SK-N-SH (cell line): ENCODE data around the gene BRWD1. TPM values are rescaled to one million over a fixed set of nuclear protein-coding genes. Genes with fewer than 3 reads are reported as not detected.

ENCODE experiments used
- CTCF ChIA-PET: fragments of 300-600, 350-600 bp; formaldehyde crosslinking; extraction: SDS; loops from one replicate; lab custom pipeline; 2021; lab: Yijun Ruan, JAX
- POLR2A ChIA-PET: fragments of 350-600 bp; sonication (Branson Sonifier 250); formaldehyde crosslinking; extraction: SDS; loops from one replicate; lab custom pipeline; 2020; ENCODE audit warnings: antibody characterized with exemption, inconsistent platforms; lab: Yijun Ruan, JAX
- DNase-seq: peaks from one replicate; pipeline ENCODE4 v3.0.0; 2012
- H2AFZ ChIP-seq: fragments of 200-600 bp; sonication (generic); 2 replicates; pipeline ENCODE4 v1.8.1; 2016; ENCODE audit warnings: antibody characterized with exemption, mild to moderate bottlenecking, low read depth
- H3F3A ChIP-seq: fragments of 200-600 bp; sonication (generic); replicated peaks from 2 replicates; pipeline ENCODE3; 2016; ENCODE audit warnings: antibody characterized with exemption, mild to moderate bottlenecking; ENCODE audit not compliant: insufficient read depth
- H3K27ac ChIP-seq, 2 experiments: fragments of 200-500 bp in 1 of 2; fragments of 200-600 bp in 1 of 2; sonication (Bioruptor generic) in 1 of 2; sonication (generic), shearing (Covaris generic) in 1 of 2; 2 replicates each; pipeline versions ENCODE4 v1.5.1 to v1.6.1; 2014 to 2016; ENCODE audit warnings: low read depth in 2 of 2, inconsistent platforms in 1 of 2, low read length in 1 of 2, mild to moderate bottlenecking in 1 of 2, mixed read lengths in 1 of 2
- H3K27me3 ChIP-seq: fragments of 200-600 bp; sonication (generic), shearing (Covaris generic); 2 replicates; pipeline ENCODE4 v1.6.1; 2016; ENCODE audit warnings: mixed run types; ENCODE audit not compliant: insufficient read depth
- H3K36me3 ChIP-seq, 2 experiments: fragments of 200-500 bp in 1 of 2; fragments of 200-600 bp in 1 of 2; sonication (Bioruptor generic) in 1 of 2; sonication (generic) in 1 of 2; replicated peaks in 1 of 2; 2 replicates each; pipeline versions ENCODE3 to v1.5.1; 2014 to 2016; ENCODE audit warnings: low read length in 1 of 2, mild to moderate bottlenecking in 1 of 2; ENCODE audit not compliant: insufficient read depth in 2 of 2, control insufficient read depth in 1 of 2
- H3K4me1 ChIP-seq, 2 experiments: fragments of 200-500 bp in 1 of 2; fragments of 200-600 bp in 1 of 2; sonication (Bioruptor generic) in 1 of 2; sonication (generic), shearing (Covaris generic) in 1 of 2; 2 replicates each; pipeline versions ENCODE4 v1.5.1 to v1.6.1; 2014 to 2016; ENCODE audit warnings: low read depth in 1 of 2, low read length in 1 of 2, mixed run types in 1 of 2; ENCODE audit not compliant: insufficient read depth in 2 of 2, control insufficient read depth in 1 of 2
- H3K4me2 ChIP-seq: fragments of 200-600 bp; sonication (generic), shearing (Covaris generic); 2 replicates; pipeline ENCODE4 v1.6.1; 2017; ENCODE audit warnings: mixed run types
- H3K4me3 ChIP-seq, 2 experiments: fragments of 200-500 bp in 1 of 2; fragments of 200-600 bp in 1 of 2; sonication (Bioruptor generic) in 1 of 2; sonication (generic), shearing (Covaris generic) in 1 of 2; 2 replicates each; pipeline versions ENCODE4 v1.5.1 to v1.8.1; 2014 to 2016; ENCODE audit warnings: low read depth in 2 of 2, inconsistent platforms in 1 of 2, low read length in 1 of 2, mild to moderate bottlenecking in 1 of 2, mixed read lengths in 1 of 2, moderate library complexity in 1 of 2
- H3K79me2 ChIP-seq: fragments of 200-600 bp; sonication (generic); 2 replicates; pipeline ENCODE4 v1.8.1; 2017; ENCODE audit warnings: mild to moderate bottlenecking; ENCODE audit not compliant: insufficient read depth
- H3K9ac ChIP-seq: fragments of 200-600 bp; sonication (generic); 2 replicates; pipeline ENCODE4 v1.6.1; 2017; ENCODE audit warnings: mixed run types
- H3K9me2 ChIP-seq: fragments of 200-600 bp; sonication (generic); 2 replicates; pipeline ENCODE4 v1.6.1; 2017; ENCODE audit warnings: mixed run types
- H3K9me3 ChIP-seq: fragments of 200-600 bp; sonication (generic); 2 replicates; pipeline ENCODE4 v1.6.1; 2017; ENCODE audit warnings: mixed run types, mild to moderate bottlenecking, moderate library complexity
- H4K20me1 ChIP-seq: fragments of 200-600 bp; sonication (generic); 2 replicates; pipeline ENCODE4 v1.6.1; 2017; ENCODE audit warnings: mild to moderate bottlenecking, mixed run types; ENCODE audit not compliant: insufficient read depth
- FOSL2 ChIP-seq: IDR thresholded peaks from 2 replicates; pipeline ENCODE4 v1.4.0; 2012; ENCODE audit warnings: low read depth, mild to moderate bottlenecking, moderate library complexity, borderline replicate concordance
- FOXJ3 ChIP-seq: sonication (generic); formaldehyde crosslinking; IDR thresholded peaks from 2 replicates; pipeline ENCODE4 v1.5.1; 2020; ENCODE audit warnings: mild to moderate bottlenecking, missing genetic modification reagents
- FOXM1 ChIP-seq: IDR thresholded peaks from 2 replicates; pipeline ENCODE4 v1.4.0; 2012; ENCODE audit warnings: low read depth, mild to moderate bottlenecking
- GABPA ChIP-seq: IDR thresholded peaks from 2 replicates; pipeline ENCODE4 v1.4.0; 2012; ENCODE audit warnings: low read depth, mild to moderate bottlenecking
- GATA2 ChIP-seq: sonication (generic); formaldehyde crosslinking; IDR thresholded peaks from 2 replicates; pipeline ENCODE4 v1.5.0; 2020; ENCODE audit warnings: mild to moderate bottlenecking, missing genetic modification reagents
- MEF2A ChIP-seq: IDR thresholded peaks from 2 replicates; pipeline ENCODE4 v1.4.0; 2012; ENCODE audit warnings: low read depth, borderline replicate concordance
- MXI1 ChIP-seq: IDR thresholded peaks from 2 replicates; pipeline ENCODE4 v1.6.1; 2012; ENCODE audit warnings: mild to moderate bottlenecking, low read depth, low read length, improper control_type of control experiment
- NFIC ChIP-seq: IDR thresholded peaks from 2 replicates; pipeline ENCODE4 v1.4.0; 2012; ENCODE audit warnings: borderline replicate concordance
- NRF1 ChIP-seq: IDR thresholded peaks from 2 replicates; pipeline ENCODE4 v1.6.1; 2012; ENCODE audit warnings: low read depth, mild to moderate bottlenecking, low read length
- RAD21 ChIP-seq: IDR thresholded peaks from 2 replicates; pipeline ENCODE4 v1.6.1; 2012; ENCODE audit warnings: mild to moderate bottlenecking, low read length
- RCOR1 ChIP-seq: fragments of 150-350 bp; IDR thresholded peaks from 2 replicates; pipeline ENCODE4 v1.6.1; 2017; ENCODE audit warnings: antibody characterized with exemption, low read length
- RFX5 ChIP-seq: IDR thresholded peaks from 2 replicates; pipeline ENCODE4 v1.6.1; 2012; ENCODE audit warnings: mild to moderate bottlenecking, improper control_type of control experiment, low read length
- SMC3 ChIP-seq: IDR thresholded peaks from 2 replicates; pipeline ENCODE4 v1.6.1; 2012; ENCODE audit warnings: low read depth, low read length, improper control_type of control experiment
- WGBS: methylation state at CpG from one replicate; pipeline ENCODE4 v1.1.6; 2017; ENCODE audit warnings: low lambda C conversion rate; 5-methylcytosine and 5-hydroxymethylcytosine counted together
- polyA plus RNA-seq, 3 experiments: library from polyadenylated mRNA; depleted of rRNA; stranded (reverse); fragments of >200 nt; gene quantifications; 2 replicates each; pipeline ENCODE4 v1.2.3, GENCODE V29; 2012
- TF ChIP-seq, protein P1 (sequence below): IDR thresholded peaks from 2 replicates; pipeline ENCODE4 v1.4.0; 2012; ENCODE audit warnings: low read depth, borderline replicate concordance
- TF ChIP-seq, protein P2 (sequence below): IDR thresholded peaks from 2 replicates; pipeline ENCODE4; 2012
- TF ChIP-seq, protein P3 (sequence below): fragments of 150-350 bp; IDR thresholded peaks from 2 replicates; pipeline ENCODE4 v1.6.1; 2017; ENCODE audit warnings: antibody characterized with exemption, low read length, low read depth, borderline replicate concordance
- TF ChIP-seq, protein P4 (sequence below): fragments of 150-350 bp; IDR thresholded peaks from 2 replicates; pipeline ENCODE4 v1.6.1; 2016; ENCODE audit warnings: mild to moderate bottlenecking, low read depth, low read length

The BRWD1 gene
- polyA plus RNA-seq, 1 of the 3 experiments (the other 2 are of a cell fraction): 7.9 TPM

DNA sequence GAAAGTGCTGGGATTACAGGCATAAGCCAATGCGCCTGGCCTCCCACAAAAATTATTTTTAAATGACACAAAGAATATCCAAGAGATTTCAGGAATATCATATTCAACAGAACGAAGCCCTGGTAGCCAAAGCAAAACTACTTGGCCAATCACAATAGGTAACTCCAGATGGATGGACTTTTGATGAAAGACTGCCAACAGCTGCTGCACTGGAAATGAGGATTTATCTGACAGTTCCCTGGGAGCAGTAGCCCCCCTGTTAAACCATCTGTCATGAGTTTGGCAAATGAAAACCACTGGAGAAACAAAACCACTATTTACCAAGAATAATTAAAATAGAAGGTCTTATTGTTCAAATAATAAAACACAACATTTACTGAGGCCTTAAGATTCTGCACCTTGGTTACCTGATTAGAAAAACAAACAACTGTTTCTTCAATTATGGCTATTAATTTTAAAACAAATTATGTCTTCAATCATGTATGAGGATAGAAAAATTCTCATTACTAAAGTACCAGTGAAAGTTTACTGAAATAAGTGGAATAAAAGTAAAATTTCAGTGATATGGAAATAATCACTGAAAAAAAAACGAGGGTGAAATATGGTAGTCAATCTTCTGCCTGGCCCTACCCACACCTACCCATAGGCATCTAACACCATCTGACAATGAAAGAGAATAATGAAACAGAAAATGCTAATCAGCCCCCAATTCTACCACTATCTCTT is 95.9 kb downstream of the BRWD1 start (continued):
- no peak for TF ChIP-seq RFX5
- TF ChIP-seq, protein P1, sequence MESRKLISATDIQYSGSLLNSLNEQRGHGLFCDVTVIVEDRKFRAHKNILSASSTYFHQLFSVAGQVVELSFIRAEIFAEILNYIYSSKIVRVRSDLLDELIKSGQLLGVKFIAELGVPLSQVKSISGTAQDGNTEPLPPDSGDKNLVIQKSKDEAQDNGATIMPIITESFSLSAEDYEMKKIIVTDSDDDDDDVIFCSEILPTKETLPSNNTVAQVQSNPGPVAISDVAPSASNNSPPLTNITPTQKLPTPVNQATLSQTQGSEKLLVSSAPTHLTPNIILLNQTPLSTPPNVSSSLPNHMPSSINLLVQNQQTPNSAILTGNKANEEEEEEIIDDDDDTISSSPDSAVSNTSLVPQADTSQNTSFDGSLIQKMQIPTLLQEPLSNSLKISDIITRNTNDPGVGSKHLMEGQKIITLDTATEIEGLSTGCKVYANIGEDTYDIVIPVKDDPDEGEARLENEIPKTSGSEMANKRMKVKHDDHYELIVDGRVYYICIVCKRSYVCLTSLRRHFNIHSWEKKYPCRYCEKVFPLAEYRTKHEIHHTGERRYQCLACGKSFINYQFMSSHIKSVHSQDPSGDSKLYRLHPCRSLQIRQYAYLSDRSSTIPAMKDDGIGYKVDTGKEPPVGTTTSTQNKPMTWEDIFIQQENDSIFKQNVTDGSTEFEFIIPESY: no peak

DNA sequence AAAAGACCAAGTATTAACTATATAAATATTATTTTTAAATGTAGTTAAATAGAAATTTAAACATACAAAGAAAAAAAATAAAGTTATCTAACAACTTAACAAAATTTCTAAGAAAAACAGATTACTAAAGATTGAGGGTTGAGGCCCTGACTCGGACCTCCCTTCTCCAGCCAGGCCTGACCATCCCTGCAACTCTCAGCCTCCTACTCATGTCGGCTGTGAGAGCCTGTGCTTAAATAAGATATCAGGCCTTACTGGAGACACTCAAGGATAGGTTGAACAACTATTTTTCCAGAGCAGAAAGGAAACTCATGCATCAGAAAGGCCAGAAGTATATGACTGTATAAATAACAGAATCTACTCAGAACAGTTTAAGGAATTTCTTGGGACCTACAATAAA is 97.1 kb downstream of the BRWD1 start:
- Histone ChIP-seq H3K4me3 (no peak overlapping the region), H3K36me3 (peaks cover 67 to 81% of the 10 kb centered on the region in 2 experiments), H3K27ac (no peak overlapping the region), H4K20me1 (no peaks in the 10 kb centered on the region), H3K4me1 (no peaks in the 10 kb centered on the region), H3F3A (peaks cover 7% of the 10 kb centered on the region), H3K4me2 (no peak overlapping the region), H2AFZ (no peak overlapping the region), H3K79me2 (no peaks in the 10 kb centered on the region), H3K9me3 (no peaks in the 10 kb centered on the region), H3K27me3 (no peaks in the 10 kb centered on the region), H3K9ac (no peak overlapping the region), H3K9me2 (no peaks in the 10 kb centered on the region)
- CTCF ChIA-PET: no interaction called here
- no peak for TF ChIP-seq FOXM1
- TF ChIP-seq, protein P2, sequence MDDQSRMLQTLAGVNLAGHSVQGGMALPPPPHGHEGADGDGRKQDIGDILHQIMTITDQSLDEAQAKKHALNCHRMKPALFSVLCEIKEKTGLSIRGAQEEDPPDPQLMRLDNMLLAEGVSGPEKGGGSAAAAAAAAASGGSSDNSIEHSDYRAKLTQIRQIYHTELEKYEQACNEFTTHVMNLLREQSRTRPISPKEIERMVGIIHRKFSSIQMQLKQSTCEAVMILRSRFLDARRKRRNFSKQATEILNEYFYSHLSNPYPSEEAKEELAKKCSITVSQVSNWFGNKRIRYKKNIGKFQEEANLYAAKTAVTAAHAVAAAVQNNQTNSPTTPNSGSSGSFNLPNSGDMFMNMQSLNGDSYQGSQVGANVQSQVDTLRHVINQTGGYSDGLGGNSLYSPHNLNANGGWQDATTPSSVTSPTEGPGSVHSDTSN: no peak
- TF ChIP-seq RCOR1: no peak
- TF ChIP-seq SMC3: no peak
- no peak for TF ChIP-seq MEF2A
- no peak for TF ChIP-seq FOSL2
- no peak for TF ChIP-seq GATA2 (CRISPR knock-in tag)
- TF ChIP-seq GABPA: no peak
- no peak for TF ChIP-seq RAD21
- TF ChIP-seq MXI1: no peak
- TF ChIP-seq NRF1: no peak
- TF ChIP-seq, protein P3, sequence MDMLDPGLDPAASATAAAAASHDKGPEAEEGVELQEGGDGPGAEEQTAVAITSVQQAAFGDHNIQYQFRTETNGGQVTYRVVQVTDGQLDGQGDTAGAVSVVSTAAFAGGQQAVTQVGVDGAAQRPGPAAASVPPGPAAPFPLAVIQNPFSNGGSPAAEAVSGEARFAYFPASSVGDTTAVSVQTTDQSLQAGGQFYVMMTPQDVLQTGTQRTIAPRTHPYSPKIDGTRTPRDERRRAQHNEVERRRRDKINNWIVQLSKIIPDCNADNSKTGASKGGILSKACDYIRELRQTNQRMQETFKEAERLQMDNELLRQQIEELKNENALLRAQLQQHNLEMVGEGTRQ: no peak
- TF ChIP-seq NFIC: no peak
- TF ChIP-seq FOXJ3 (CRISPR knock-in tag): no peak
- TF ChIP-seq, protein P4, sequence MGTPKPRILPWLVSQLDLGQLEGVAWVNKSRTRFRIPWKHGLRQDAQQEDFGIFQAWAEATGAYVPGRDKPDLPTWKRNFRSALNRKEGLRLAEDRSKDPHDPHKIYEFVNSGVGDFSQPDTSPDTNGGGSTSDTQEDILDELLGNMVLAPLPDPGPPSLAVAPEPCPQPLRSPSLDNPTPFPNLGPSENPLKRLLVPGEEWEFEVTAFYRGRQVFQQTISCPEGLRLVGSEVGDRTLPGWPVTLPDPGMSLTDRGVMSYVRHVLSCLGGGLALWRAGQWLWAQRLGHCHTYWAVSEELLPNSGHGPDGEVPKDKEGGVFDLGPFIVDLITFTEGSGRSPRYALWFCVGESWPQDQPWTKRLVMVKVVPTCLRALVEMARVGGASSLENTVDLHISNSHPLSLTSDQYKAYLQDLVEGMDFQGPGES: no peak
- 98% methylated on average over 2 of the region's 2 CpGs for WGBS
- POLR2A ChIA-PET: no interaction called here
- no peak for DNase-seq
